HG02759 (cell line): ENCODE results near the gene MYOM3.
"Not testable (repeated sequence)": the region's sequence is repeated elsewhere in the genome, so short reads cannot be mapped to it uniquely, and the experiment has no call there.

Source experiments
- ATAC-seq: cut with Tn5 transposase; IDR thresholded peaks from one replicate; pipeline ENCODE4 v1.9.1; 2021; ENCODE audit warnings: mild to moderate bottlenecking, moderate library complexity; ENCODE audit not compliant: unreplicated experiment

The MYOM3 gene

DNA sequence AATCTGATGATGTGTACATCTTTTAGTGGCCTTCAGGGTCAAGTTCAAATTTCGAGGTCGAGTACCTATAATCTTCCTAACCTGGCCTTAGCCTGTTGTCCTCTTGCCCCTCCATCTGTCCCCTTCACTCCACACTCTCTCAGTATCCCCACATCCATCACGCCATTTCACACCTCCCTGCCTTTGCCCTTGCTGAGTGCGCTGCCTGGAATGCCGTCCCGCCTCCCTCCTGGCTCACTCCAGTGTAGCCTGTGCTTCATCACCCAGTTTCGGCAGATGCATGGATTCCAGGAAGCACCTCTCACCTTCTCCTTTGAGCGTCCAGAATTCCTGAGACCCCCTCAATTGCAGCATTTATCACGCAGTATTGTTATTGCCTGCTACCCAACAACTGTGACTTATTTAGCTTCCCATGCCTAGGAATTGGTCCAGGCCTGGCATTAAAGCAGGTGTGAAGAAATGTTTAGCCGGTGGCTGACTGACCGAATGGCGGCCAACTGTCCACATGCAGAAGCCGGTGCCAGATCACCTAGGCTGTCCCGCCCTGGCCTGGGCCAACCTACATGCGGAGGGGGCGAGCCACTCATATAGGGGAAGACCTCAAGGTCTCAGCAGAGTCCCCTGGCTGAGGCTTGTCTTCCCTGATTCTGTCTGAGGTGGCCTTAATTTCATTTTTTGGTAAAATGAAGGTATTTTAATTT is 34.5 kb downstream of the MYOM3 start:
- ATAC-seq: no peak

DNA sequence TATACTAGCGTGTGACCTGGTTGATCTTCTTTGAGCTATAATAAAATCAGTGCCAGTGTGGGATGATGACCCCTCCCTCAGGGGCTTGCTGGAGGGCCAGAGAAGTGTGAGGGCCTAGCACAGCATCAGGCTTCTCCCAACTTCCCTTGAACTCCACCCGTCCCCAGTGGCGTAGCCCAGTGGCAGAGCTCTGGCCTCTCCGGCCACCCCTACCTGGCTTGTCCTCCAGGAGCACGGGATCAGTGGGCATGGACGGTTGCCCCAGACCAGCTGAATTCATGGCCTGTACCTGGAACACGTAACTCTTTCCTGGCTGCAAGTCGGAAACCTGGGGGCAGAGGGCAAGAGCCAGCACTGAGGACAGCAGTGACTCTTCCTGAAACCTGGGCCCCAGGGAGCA is 36.0 kb downstream of the MYOM3 start:
- no peak for ATAC-seq

DNA sequence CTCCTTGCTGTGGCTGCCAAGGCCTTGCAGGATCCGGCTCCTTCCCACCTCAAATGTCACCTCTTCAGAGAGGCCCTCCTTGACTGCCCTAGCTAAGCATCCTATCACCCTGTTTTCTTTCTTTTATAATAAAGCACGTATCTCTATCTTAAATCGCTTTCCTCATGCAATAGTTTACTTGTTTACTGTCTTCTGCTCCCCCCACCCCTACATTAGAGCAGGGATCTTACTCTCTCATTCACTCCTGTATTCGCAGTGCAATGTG is 36.4 kb downstream of the MYOM3 start:
- no peak for ATAC-seq

DNA sequence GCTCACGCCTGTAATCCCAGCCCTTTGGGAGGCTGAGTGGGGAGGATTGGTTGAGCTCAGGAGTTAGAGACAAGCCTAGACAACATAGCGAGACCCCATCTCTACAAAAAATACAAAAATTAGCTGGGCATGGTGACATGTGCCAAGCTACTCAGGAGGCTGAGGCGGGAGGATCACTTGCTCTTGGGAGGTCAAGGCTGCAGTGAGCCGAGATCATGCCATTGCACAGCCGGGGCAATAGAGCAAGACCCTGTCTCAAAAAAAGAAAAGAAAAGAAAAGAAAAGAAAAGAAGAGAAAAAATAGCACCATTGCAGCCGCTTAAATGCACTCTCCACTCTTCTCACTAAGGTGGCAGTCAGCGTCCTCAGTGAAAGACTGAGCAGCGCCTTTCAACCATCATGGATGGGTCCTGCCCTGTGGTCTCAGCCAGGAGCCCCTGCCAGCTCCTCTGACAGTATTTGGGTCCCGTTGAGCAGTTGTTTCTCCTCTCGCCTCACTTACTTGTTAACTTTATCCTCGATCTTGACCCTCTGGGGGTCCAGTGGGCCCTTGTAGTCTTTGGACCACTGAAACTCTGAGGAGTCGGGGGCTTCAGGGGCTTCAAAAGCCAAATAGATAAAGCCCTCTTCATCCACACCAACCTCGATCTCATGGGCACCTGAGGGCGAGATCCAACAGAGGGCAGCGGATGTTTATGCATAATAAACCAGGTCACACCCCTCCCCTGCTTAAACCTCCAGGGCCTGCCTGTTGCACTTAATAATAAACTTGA is 36.9 kb downstream of the MYOM3 start:
- ATAC-seq: no peak

DNA sequence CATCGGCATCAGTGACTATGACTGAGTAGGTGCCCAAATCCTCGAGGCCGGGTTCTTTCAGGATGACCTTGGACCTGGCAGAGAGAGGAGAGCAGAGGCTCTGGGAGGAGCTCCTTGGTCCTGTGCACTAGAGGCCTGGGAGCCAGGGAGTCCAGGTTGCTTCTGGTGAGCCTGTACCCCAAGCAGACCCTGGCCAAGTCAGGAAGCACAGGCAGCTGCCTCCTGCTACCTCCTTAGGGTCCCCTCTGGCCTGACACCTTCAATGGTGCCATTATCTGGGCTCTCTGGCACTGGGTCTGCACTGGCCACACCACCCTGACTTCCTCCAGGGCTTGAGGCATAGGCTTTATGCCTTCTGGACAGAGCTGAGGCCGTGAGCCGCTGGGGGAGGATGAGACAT is 37.7 kb downstream of the MYOM3 start:
- ATAC-seq: no peak

DNA sequence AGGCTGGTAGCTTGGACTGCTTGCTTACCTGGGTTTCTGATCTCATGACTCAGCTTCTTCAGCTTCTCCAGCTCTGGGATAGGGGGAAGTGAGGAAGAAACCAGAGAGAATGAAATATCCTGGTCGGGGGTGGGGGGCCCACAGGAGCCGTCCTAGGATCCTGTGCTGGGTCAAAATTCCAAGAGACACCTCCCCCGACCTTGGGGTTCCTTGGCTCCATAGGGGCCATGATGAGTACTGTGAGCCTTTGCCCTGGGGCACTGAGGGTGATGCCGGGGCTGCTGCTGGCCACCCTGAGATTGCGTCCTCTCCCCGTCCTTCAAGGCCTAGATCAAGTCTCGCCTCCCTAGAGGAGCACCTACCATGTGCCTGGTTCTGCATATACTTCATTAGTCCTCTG is 40.0 kb downstream of the MYOM3 start:
- ATAC-seq: no peak

DNA sequence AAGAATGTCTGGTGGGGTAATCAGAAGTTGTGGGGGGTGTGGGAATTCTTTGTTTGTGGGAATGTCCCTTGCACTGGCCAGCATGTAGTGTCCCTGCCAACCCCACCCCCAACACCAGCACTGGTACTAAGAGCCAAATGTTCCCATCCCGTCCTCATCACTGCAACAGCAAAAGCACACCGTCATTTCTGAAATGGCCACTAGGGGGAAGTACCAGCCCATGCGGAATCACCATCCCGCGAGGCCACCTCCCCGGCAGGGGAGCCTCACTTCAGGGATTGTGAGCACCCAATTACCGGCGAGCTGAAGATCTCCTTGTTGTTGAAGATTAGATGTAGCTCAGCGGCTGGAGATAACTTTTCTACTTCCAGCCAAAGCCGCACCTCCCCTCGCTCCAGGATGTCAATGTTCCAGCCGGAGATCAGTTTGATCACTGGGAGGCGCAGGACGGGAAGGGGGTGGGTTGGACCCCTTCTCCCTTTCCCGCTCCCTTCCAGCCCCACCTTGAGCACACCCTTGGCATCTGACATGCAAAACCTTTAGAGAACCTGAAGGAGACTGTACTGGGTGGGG is 41.0 kb downstream of the MYOM3 start:
- ATAC-seq: no peak

DNA sequence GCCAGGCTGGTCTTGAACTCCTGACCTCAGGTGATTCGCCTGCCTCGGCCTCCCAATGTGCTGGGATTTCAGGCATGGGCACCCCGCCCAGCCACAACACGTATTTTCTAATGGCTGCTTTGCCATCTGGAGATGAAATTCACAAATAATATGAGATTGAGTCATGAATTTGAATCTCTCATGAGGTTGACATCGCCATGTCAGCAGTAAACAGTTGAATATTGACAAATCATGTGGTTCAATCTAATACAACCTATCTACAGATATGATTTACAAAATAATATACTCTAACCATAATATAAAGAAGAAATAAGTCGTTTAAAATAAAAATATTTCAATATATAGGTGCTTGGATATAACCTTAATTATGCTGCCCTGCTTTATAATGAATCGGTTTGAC is 42.1 kb downstream of the MYOM3 start:
- ATAC-seq: no peak

DNA sequence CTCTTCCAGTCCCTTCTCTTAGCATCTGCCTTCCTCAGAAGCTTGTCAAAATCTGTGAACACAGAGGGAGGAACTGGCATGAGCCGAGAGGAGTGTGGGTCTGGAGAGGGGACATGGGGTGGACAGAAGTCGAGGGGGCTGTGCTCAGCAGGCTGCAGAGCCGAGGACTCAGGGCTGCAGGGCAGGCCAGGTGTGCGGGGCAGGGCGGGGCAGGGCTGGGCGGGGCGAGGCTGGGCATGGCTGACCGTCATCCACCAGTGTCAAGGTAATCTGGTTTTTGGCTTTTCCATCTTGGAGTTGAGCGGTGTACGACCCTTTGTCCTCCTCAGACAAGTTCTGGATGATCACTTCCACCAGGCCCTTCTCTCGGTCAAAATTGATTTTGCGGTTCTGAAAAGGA is 44.0 kb downstream of the MYOM3 start:
- no peak for ATAC-seq

DNA sequence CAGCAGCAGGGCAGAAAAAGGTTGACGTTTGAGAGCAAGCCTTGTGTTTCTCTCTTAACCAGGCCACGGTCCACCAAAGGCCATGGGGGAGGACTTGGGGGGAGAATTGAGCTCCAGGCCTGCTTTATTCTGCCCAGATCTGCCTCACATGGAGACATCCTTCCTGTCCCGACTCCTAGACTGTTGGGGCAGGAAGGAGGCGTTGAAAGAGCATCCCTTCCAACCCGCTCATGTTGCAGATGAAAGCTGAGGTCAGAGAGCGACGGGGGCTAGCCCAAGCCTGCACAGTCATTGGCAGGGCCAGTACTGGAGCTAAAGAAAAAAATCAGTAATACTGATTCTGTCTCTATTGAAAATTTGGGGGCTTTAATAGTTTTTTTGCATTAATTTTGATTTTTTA is 46.6 kb downstream of the MYOM3 start:
- no peak for ATAC-seq

DNA sequence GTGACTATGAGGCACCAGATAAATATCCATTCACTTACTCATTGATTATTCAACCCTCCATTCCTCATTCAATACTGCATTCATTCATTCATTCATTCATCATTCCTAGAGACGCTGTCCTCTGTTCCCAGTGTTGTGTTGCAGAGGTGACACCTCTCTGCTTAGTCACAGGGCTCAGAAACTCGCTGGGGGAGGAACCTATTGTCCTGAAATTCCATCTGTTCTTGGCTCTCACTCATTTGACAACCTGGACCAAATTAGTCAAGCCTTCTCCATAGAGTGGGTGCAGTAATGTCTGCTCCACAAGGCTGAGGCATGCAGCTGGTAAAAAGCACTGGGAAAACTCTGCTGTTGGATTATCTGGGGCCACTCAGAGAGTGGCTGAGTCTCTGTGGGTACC is 49.7 kb downstream of the MYOM3 start:
- no peak for ATAC-seq

DNA sequence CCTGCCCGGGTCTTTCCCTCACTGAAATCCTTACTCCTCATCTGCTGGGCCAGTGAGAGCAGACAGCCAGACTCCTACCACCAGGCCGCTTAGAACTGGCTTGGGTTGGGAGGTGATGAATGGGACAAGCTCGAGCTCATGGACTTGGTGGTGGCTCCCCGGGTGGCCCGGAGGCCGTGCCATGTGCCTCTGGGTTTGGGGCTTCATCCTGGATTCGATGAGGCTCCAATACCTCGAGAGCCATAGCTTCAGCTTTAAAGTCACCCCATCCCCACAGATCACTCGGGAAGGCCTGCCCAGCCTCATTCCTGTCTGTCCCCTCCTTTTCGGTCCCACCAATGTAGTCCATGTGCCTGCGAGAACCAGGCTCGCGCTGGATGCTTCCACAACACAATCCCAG is 51.5 kb downstream of the MYOM3 start:
- no peak for ATAC-seq

DNA sequence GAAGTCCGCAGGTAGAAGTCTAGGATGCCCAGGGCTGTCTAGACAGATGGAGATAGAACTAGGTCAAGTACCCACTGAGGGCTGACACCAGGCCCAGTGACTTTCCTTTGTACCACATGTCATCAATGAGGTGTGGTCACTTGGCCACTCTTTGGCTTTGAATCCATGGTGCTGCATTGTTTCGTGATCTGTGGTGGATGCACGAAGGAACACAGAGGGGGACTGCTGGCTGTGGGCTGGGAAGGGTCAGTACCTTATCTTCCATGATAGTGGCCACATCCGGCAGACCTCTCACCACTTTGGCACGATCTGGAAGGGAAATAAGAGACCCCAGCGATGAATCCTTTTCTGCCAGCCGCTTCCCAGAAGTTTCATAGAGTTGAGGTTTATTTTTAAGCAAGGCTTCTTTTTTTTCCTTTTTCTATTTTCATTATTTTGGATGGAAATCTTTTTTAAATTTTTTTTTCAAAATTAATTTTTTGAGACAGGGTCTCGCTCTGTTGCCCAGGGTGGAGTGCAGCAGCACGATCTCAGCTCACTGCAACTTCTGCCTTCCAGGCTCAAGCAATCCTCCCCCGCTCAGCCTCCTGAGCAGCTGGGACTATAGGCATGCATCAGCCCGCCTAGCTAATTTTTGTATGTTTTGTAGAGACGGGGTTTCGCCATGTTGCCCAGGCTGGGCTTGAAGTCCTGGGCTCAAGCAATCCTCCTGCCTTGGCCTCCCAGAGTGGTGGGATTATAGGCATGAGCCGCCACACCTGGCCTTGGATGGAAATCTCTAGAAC is 53.1 kb downstream of the MYOM3 start:
- ATAC-seq: no peak

DNA sequence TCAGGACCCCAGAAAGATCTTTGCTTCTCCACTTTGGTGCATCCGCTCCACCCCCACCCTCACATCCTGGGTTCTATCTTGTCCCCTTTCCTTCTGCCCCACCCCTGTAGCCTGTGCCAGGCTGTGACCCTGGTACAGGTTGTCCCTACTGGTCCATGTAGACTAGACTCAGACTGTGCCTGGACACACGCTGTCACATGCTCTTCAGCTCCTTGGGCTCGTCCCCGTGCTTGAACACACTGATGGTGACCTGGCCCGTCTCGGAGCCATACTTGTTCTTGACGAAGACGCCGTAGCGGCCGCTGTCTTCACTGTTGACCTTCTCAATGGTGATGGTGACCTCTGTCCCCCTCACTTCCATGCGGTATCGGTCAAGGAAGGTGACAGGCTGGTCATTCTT is 54.8 kb downstream of the MYOM3 start:
- no peak for ATAC-seq

DNA sequence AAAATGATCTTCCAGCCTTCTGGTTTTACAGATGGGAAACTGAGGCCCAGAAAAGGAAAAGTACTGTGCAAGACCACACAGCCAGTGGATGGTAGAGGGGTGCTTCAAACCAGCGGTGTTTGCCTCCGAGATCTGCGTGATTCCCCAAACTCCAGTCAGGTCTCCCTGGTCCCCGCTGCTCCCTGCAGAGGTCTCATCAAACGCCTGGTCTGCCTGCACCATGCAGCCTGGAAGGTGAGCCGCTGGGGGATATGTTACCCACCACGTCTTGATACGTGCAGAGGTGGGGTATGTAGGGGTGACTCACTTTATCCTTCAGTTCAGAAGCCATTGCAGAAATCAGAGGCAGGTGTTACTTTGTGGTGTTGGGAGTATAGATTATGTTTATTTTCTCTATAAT is 56.3 kb downstream of the MYOM3 start:
- ATAC-seq: no peak

DNA sequence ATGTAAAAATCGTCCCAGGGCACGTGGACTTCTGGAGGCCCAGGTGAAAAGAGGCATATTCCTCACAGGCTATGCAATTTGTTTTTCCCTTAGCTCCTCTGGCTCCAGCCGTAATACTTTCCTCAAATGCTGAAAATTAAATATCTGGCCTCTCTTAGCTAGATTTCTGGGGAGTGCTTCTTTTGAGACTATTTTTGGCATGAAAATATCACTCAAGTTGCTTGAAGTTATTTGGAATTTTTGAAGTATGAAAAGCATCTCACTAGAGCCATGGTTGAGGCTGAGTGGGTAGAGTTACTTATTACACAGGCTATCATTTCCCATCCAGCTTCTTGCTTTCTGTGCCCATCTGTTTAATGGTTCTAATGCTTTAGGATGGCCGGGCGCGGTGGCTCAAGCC is 59.7 kb downstream of the MYOM3 start:
- no peak for ATAC-seq

DNA sequence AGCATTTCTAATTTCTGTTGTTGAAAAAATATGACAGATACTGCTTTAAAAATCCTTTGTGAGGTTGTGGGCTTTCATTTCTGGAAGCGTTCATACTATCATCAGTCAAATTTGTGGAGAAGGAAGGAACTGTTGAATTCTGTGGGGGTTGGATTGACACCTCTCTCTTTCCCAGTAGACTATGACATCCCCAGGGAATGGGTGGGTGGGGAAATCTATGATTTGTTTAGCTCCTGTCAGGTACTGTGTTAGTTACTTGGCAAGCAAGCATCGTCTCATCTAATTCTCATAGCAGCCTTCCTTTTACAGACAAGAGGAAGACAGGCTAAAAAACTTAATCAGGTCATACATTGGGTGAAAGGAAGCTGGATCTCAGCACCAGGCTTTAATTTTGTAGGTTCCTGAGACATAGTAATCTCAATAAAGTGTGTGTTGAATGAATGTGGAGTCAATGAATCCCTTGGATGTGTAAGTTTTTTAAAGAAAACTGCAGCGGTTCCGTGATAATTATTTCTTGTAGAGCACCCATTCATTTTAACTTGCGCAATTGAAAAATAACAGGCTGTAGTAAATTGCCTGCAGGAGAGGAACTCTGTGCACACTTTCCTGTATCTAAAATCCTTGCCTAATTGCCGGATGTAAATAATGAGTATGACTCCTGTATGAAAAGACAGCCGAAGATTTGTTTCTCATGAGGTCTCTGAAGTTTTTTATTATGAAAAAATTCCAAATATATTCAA is 60.6 kb downstream of the MYOM3 start:
- no peak for ATAC-seq

DNA sequence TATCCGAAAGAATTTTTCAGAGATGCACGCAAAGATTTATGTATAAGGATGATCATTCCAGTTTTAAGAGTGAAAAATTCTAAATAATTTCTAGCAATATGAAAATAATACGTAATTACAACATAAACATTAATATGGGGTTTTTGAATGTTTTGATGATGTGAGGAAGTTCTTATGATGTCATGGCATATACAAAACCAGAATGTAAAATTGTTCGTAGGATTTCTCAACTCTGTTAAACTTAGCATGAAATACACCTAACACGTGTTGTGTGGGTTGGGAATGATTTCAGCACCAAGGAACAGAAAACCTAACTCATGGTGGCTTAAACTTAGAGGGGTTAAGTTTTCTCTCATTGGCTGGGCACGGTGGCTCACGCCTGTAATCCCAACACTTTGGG is 62.2 kb downstream of the MYOM3 start:
- no peak for ATAC-seq

DNA sequence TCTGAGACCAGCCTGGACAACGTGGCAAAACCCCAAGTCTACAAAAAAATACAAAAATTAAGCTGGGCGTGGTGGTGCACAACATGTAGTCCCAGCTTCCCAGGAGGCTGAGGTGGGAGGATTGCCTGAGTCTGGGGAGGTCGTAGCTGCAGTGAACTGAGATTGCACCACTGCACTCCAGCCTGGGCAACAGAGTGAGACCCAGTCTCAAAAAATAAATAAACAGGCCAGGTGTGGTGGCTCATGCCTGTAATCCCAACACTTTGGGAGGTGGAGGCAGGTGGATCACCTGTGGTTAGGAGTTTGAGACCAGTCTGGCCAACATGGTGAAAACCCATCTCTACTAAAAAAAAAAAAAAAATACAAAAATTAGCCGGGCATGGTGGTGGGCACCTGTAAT is 63.0 kb downstream of the MYOM3 start:
- ATAC-seq: not testable (repeated sequence)

DNA sequence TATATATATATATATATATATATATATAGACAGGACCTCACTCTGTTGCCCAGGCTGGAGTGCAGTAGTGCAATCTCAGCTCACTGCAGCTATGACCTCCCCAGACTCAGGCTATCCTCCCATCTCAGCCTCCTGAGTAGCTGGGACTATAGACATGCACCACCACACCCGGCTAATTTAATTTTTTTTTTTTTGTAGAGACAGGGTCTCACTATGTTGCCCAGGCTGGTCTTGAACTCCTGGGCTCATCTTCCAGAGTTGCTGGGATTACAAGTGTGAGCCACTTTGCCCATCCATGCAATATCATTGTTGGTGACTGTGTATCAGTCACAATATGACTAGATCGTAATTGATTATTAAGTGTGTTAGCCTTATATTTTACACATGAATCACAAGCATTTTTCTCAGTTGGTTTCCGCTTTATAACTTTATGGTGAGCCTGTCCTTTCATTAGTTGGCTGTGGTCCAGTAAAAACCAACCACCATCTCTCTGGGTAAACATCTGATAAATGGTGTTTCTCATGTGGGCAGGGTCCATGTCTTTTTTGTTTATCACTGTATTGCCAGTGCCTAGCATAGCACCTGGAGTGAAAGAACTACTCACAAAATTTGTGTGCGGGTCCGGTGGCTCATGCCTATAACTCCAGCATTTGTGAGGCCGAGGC is 63.6 kb downstream of the MYOM3 start:
- ATAC-seq: no peak

DNA sequence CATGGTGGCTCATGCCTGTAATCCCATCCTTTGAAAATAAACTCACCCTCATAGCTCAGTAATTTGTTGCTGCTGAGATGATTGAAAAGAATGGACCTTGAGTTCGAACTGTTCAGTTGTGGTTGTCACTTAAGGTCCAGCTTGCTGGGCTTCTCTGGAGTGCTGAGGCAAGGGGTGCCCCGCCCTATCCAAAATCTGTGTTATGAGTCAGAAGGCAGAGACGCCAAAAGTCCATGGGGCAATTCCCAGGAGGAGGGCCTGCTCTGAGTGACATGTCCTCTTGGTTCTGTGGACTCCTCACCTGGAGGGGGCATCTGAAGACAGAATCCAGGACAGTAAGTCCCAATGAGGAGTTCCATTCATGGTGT is 64.8 kb downstream of the MYOM3 start:
- ATAC-seq: no peak
